ENCODE results near the gene SLC16A12.
"Not testable (repeated sequence)": the region's sequence is repeated elsewhere in the genome, so short reads cannot be mapped to it uniquely, and the experiment has no call there.

SLC16A12 gene

GRCh38 chr10:89414879-89415821 is 120.2 kb downstream of the SLC16A12 start:
- DNase-seq, result no peak

GRCh38 chr10:89414146-89414878 is 121.1 kb downstream of the SLC16A12 start, which contains the start of gene IFIT5:
IFIT5 (plus strand) TSS chr10:89414568; CDS start chr10:89414799, 231 bp downstream.
- DNase-seq, result peak; percentile 38

GRCh38 chr10:89413398-89413912 is 121.9 kb downstream of the SLC16A12 start:
- DNase-seq, result no peak

- DNase-seq, result not testable (repeated sequence)
Measured at GRCh38 chr10:89412276-89412675, 123.1 kb downstream of the SLC16A12 start.

GRCh38 chr10:89411135-89411534 is 124.3 kb downstream of the SLC16A12 start:
- not testable (repeated sequence) for DNase-seq

GRCh38 chr10:89410551-89410950 is 124.8 kb downstream of the SLC16A12 start:
- DNase-seq, result not testable (repeated sequence)

GRCh38 chr10:89409282-89409681 is 126.1 kb downstream of the SLC16A12 start:
- DNase-seq, result not testable (repeated sequence)

- DNase-seq, result not testable (repeated sequence)
Measured at GRCh38 chr10:89407792-89408191, 127.6 kb downstream of the SLC16A12 start.

- not testable (repeated sequence) for DNase-seq
Measured at GRCh38 chr10:89406178-89406577, 129.2 kb downstream of the SLC16A12 start.

GRCh38 chr10:89404104-89405047 is 131.0 kb downstream of the SLC16A12 start:
- no peak for DNase-seq

- no peak for DNase-seq
Measured at GRCh38 chr10:89403043-89403442, 132.4 kb downstream of the SLC16A12 start.

GRCh38 chr10:89399956-89400355 is 135.4 kb downstream of the SLC16A12 start:
- no peak for DNase-seq

- DNase-seq, result no peak
Measured at GRCh38 chr10:89398003-89398749, 137.2 kb downstream of the SLC16A12 start.

GRCh38 chr10:89395141-89395540 is 140.3 kb downstream of the SLC16A12 start:
- DNase-seq, result no peak

- DNase-seq, result peak; percentile 11
Measured at GRCh38 chr10:89393898-89394297, 141.5 kb downstream of the SLC16A12 start.

GRCh38 chr10:89392974-89393373 is 142.4 kb downstream of the SLC16A12 start:
- DNase-seq, result no peak

GRCh38 chr10:89391907-89392756 is 143.3 kb downstream of the SLC16A12 start, which contains the start of gene IFIT1:
IFIT1 (plus strand) TSS chr10:89392623; CDS start chr10:89392713, 90 bp downstream.
- DNase-seq, result no peak

- not testable (repeated sequence) for DNase-seq
Measured at GRCh38 chr10:89391226-89391576, 144.2 kb downstream of the SLC16A12 start.

- peak; percentile 23 for DNase-seq
Measured at GRCh38 chr10:89390476-89391225, 144.7 kb downstream of the SLC16A12 start.

GRCh38 chr10:89389254-89389653 is 146.1 kb downstream of the SLC16A12 start:
- no peak for DNase-seq

All from NCI-H510A (cell line).